H1 (cell line): ENCODE results near the gene NKD2. TPM values are rescaled to one million over a fixed set of nuclear protein-coding genes. Genes with fewer than 3 reads are reported as not detected.

Experiments used
- BACH1 ChIP-seq: IDR thresholded peaks from 2 replicates; pipeline ENCODE4 v1.6.1; 2012; ENCODE audit warnings: low read length, improper control_type of control experiment
- CTBP2 ChIP-seq: IDR thresholded peaks from 2 replicates; pipeline ENCODE4 v1.7.0; 2011; ENCODE audit warnings: borderline replicate concordance, mild to moderate bottlenecking, moderate library complexity, mixed read lengths, low read length; ENCODE audit not compliant: insufficient read depth, insufficient read length
- EGR1 ChIP-seq: IDR thresholded peaks from 2 replicates; pipeline ENCODE4 v1.6.1; 2011; ENCODE audit warnings: low read depth, low read length, borderline replicate concordance
- KDM4A ChIP-seq: IDR thresholded peaks from one replicate; pipeline ENCODE4 v1.7.1; 2012; ENCODE audit warnings: low read depth, mild to moderate bottlenecking, moderate library complexity, low read length, inconsistent platforms; ENCODE audit not compliant: severe bottlenecking
- NRF1 ChIP-seq: IDR thresholded peaks from 2 replicates; pipeline ENCODE4 v1.6.1; 2011; ENCODE audit warnings: mild to moderate bottlenecking, low read depth, low read length, improper control_type of control experiment
- RXRA ChIP-seq: IDR thresholded peaks from 2 replicates; pipeline ENCODE4 v1.6.1; 2011; ENCODE audit warnings: low read depth, mild to moderate bottlenecking, low read length, moderate library complexity; ENCODE audit not compliant: insufficient read depth
- TBP ChIP-seq: IDR thresholded peaks from 2 replicates; pipeline ENCODE4 v1.6.1; 2011; ENCODE audit warnings: low read depth, low read length, improper control_type of control experiment
- TEAD4 ChIP-seq: IDR thresholded peaks from 2 replicates; pipeline ENCODE4 v1.6.1; 2012; ENCODE audit warnings: low read depth, low read length, inconsistent platforms, mixed read lengths
- polyA plus RNA-seq, 7 experiments: library from polyadenylated mRNA; depleted of rRNA in 3 of 7; stranded (reverse) in 5 of 7; unstranded in 2 of 7; fragments of >200 nt in 5 of 7; fragments of 200-250 nt in 2 of 7; gene quantifications; 1 replicate in 5 of 7; 2 replicates in 1 of 7; 4 replicates in 1 of 7; pipeline versions ENCODE4 v1.2.1 to v1.2.3, GENCODE V29; 2011 to 2013; ENCODE audit warnings: missing spikeins in 2 of 7, mixed read lengths in 2 of 7
- total RNA-seq: library from RNA; stranded (reverse); fragmentation: NEBNext Ultra II Directional; extraction: Animal tissue kit (Norgen Biotek cat#: 25700); gene quantifications from 2 replicates; pipeline ENCODE4 v1.2.1, GENCODE V29; 2021
- TF ChIP-seq, protein P1 (sequence below): fragments of 300-600 bp; sonication (generic); IDR thresholded peaks from 2 replicates; pipeline ENCODE4 v1.7.1; 2012; ENCODE audit warnings: low read length, moderate library complexity, mild to moderate bottlenecking, inconsistent platforms; ENCODE audit not compliant: insufficient replicate concordance

The NKD2 gene
- total and polyA plus RNA-seq, 2 of the 8 experiments (the other 6 are each of a cell fraction or from before 2014, with no cell fraction given), result 5.5 to 7.9 TPM

DNA sequence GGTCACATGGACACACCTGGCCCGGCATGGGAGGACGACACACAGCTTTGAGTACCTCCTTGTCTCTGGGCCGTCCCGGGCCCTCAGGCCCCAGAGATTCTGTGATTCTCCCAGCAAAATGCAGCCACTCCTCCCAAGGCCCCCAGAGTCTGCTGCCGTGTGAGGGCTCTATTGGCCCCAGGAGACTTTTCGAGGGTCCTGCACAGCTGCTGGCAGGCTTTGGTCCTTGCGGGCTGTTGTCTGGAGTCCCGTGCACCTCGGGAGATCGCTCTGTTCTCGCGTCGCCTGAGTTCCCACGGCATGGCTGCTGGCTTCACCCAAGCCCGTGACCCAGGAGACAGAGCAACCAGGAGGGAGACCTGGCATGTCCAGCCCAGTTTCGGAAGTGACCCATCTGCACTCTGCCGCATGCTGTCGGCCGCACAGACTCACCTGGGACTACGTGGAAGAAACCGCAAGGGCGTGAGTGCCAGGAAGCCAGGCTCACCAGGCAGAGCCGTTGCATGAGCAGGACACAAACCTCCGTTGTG, 46.8 kb upstream of the NKD2 start (continued):
- TF ChIP-seq, protein P1, sequence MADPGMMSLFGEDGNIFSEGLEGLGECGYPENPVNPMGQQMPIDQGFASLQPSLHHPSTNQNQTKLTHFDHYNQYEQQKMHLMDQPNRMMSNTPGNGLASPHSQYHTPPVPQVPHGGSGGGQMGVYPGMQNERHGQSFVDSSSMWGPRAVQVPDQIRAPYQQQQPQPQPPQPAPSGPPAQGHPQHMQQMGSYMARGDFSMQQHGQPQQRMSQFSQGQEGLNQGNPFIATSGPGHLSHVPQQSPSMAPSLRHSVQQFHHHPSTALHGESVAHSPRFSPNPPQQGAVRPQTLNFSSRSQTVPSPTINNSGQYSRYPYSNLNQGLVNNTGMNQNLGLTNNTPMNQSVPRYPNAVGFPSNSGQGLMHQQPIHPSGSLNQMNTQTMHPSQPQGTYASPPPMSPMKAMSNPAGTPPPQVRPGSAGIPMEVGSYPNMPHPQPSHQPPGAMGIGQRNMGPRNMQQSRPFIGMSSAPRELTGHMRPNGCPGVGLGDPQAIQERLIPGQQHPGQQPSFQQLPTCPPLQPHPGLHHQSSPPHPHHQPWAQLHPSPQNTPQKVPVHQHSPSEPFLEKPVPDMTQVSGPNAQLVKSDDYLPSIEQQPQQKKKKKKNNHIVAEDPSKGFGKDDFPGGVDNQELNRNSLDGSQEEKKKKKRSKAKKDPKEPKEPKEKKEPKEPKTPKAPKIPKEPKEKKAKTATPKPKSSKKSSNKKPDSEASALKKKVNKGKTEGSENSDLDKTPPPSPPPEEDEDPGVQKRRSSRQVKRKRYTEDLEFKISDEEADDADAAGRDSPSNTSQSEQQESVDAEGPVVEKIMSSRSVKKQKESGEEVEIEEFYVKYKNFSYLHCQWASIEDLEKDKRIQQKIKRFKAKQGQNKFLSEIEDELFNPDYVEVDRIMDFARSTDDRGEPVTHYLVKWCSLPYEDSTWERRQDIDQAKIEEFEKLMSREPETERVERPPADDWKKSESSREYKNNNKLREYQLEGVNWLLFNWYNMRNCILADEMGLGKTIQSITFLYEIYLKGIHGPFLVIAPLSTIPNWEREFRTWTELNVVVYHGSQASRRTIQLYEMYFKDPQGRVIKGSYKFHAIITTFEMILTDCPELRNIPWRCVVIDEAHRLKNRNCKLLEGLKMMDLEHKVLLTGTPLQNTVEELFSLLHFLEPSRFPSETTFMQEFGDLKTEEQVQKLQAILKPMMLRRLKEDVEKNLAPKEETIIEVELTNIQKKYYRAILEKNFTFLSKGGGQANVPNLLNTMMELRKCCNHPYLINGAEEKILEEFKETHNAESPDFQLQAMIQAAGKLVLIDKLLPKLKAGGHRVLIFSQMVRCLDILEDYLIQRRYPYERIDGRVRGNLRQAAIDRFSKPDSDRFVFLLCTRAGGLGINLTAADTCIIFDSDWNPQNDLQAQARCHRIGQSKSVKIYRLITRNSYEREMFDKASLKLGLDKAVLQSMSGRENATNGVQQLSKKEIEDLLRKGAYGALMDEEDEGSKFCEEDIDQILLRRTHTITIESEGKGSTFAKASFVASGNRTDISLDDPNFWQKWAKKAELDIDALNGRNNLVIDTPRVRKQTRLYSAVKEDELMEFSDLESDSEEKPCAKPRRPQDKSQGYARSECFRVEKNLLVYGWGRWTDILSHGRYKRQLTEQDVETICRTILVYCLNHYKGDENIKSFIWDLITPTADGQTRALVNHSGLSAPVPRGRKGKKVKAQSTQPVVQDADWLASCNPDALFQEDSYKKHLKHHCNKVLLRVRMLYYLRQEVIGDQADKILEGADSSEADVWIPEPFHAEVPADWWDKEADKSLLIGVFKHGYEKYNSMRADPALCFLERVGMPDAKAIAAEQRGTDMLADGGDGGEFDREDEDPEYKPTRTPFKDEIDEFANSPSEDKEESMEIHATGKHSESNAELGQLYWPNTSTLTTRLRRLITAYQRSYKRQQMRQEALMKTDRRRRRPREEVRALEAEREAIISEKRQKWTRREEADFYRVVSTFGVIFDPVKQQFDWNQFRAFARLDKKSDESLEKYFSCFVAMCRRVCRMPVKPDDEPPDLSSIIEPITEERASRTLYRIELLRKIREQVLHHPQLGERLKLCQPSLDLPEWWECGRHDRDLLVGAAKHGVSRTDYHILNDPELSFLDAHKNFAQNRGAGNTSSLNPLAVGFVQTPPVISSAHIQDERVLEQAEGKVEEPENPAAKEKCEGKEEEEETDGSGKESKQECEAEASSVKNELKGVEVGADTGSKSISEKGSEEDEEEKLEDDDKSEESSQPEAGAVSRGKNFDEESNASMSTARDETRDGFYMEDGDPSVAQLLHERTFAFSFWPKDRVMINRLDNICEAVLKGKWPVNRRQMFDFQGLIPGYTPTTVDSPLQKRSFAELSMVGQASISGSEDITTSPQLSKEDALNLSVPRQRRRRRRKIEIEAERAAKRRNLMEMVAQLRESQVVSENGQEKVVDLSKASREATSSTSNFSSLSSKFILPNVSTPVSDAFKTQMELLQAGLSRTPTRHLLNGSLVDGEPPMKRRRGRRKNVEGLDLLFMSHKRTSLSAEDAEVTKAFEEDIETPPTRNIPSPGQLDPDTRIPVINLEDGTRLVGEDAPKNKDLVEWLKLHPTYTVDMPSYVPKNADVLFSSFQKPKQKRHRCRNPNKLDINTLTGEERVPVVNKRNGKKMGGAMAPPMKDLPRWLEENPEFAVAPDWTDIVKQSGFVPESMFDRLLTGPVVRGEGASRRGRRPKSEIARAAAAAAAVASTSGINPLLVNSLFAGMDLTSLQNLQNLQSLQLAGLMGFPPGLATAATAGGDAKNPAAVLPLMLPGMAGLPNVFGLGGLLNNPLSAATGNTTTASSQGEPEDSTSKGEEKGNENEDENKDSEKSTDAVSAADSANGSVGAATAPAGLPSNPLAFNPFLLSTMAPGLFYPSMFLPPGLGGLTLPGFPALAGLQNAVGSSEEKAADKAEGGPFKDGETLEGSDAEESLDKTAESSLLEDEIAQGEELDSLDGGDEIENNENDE, result no peak
- TF ChIP-seq BACH1 (no peak), TBP (no peak), TEAD4 (no peak), RXRA (no peak), EGR1 (no peak), CTBP2 (no peak), NRF1 (no peak), KDM4A (no peak)
- TF ChIP-seq, all 59 proteins: peak for 0
